HG03066 (cell line): ENCODE results near the gene JAM3.
"Not testable (repeated sequence)": the region's sequence is repeated elsewhere in the genome, so short reads cannot be mapped to it uniquely, and the experiment has no call there.

Experiments
- ATAC-seq: cut with Tn5 transposase; IDR thresholded peaks from one replicate; pipeline ENCODE4 v1.9.1; 2021; ENCODE audit warnings: low read depth; ENCODE audit not compliant: unreplicated experiment

Gene JAM3

GRCh38 chr11:134098566-134099184, 29.8 kb downstream of the JAM3 start:
- ATAC-seq, result no peak

- no peak for ATAC-seq
Observed at GRCh38 chr11:134100171-134100570, 31.3 kb downstream of the JAM3 start.

GRCh38 chr11:134101282-134101681, 32.4 kb downstream of the JAM3 start:
- no peak for ATAC-seq

GRCh38 chr11:134110252-134110815, 41.5 kb downstream of the JAM3 start:
- ATAC-seq, result no peak

GRCh38 chr11:134113787-134114186, 44.9 kb downstream of the JAM3 start:
- not testable (repeated sequence) for ATAC-seq

GRCh38 chr11:134116210-134116609, 47.3 kb downstream of the JAM3 start:
- ATAC-seq, result no peak

- no peak for ATAC-seq
Observed at GRCh38 chr11:134118006-134118405, 49.1 kb downstream of the JAM3 start.

- ATAC-seq, result no peak
Observed at GRCh38 chr11:134119094-134119493, 50.2 kb downstream of the JAM3 start.

- no peak for ATAC-seq
Observed at GRCh38 chr11:134120143-134120850, 51.4 kb downstream of the JAM3 start.

GRCh38 chr11:134120921-134121526, 52.2 kb downstream of the JAM3 start:
- no peak for ATAC-seq

GRCh38 chr11:134124660-134125451, 56.0 kb downstream of the JAM3 start:
- ATAC-seq, result no peak

GRCh38 chr11:134125507-134125906, 56.6 kb downstream of the JAM3 start:
- no peak for ATAC-seq

GRCh38 chr11:134126217-134126822, 57.4 kb downstream of the JAM3 start:
- no peak for ATAC-seq

GRCh38 chr11:134131628-134132244, 62.9 kb downstream of the JAM3 start:
- no peak for ATAC-seq

GRCh38 chr11:134132808-134133207, 63.9 kb downstream of the JAM3 start:
- ATAC-seq, result no peak

GRCh38 chr11:134134167-134134566, 65.3 kb downstream of the JAM3 start:
- no peak for ATAC-seq

GRCh38 chr11:134138376-134138775, 69.5 kb downstream of the JAM3 start:
- ATAC-seq, result no peak

GRCh38 chr11:134139303-134139872, 70.5 kb downstream of the JAM3 start:
- ATAC-seq, result no peak

GRCh38 chr11:134139873-134140331, 71.0 kb downstream of the JAM3 start:
- ATAC-seq, result no peak
